Cardiac fibroblast (primary cell): ENCODE data around the gene GPR21.
A peak's percentile ranks its signal among the peaks of the same experiment; 100 is the strongest.

Experiments used
- DNase-seq, 2 donors: peaks; one replicate each; pipeline versions ENCODE4 v3.0.0 to v3.0.0-alpha.2; 2010; ENCODE audit warnings: low read depth in 2 of 2
- H3K4me3 ChIP-seq, 2 donors: replicated peaks in 1 of 2; 1 replicate in 1 of 2; 2 replicates in 1 of 2; pipeline ENCODE4 v1.5.1; 2011; ENCODE audit warnings: low read depth in 2 of 2, low read length in 2 of 2, mild to moderate bottlenecking in 2 of 2, moderate library complexity in 1 of 2
- TF ChIP-seq, protein P1 (sequence below): IDR thresholded peaks from one replicate; pipeline ENCODE4 v1.5.1; 2011; ENCODE audit warnings: low read depth, mild to moderate bottlenecking, low read length, inconsistent platforms

The GPR21 gene

DNA sequence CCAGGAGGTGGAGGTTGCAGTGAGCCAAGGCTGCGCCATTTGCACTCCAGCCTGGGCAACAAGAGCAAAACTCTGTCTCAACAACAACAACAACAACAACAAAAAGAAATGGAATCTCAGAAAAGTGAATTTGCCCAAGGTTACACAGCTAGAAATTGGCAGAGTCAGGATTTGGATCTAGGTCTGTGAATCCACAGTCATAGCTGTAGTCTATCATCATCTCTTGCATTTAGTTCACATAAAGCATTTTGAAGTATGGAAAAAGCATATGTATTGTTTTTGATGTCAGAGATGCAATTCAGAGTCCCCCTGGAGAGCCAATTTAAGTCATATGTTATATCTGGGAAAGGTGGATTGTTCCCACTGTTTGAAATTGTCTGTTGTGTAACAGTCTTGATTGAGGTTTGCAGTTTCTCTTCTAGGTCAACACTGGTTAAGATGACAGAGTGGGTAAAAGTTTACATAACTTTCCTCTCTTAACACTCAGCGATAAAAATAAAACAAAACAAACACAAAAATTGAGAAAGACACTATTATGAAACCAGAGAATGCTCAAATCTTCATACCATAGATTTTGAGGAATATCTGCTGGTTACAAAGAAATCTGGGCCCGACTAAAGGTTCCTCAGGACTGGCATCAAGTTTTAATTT lies 21.5 kb upstream of the GPR21 start:
- TF ChIP-seq, protein P1, sequence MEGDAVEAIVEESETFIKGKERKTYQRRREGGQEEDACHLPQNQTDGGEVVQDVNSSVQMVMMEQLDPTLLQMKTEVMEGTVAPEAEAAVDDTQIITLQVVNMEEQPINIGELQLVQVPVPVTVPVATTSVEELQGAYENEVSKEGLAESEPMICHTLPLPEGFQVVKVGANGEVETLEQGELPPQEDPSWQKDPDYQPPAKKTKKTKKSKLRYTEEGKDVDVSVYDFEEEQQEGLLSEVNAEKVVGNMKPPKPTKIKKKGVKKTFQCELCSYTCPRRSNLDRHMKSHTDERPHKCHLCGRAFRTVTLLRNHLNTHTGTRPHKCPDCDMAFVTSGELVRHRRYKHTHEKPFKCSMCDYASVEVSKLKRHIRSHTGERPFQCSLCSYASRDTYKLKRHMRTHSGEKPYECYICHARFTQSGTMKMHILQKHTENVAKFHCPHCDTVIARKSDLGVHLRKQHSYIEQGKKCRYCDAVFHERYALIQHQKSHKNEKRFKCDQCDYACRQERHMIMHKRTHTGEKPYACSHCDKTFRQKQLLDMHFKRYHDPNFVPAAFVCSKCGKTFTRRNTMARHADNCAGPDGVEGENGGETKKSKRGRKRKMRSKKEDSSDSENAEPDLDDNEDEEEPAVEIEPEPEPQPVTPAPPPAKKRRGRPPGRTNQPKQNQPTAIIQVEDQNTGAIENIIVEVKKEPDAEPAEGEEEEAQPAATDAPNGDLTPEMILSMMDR: no peak
- peak; percentile 41 to 43 for DNase-seq
- no peak overlapping the region for H3K4me3 ChIP-seq

DNA sequence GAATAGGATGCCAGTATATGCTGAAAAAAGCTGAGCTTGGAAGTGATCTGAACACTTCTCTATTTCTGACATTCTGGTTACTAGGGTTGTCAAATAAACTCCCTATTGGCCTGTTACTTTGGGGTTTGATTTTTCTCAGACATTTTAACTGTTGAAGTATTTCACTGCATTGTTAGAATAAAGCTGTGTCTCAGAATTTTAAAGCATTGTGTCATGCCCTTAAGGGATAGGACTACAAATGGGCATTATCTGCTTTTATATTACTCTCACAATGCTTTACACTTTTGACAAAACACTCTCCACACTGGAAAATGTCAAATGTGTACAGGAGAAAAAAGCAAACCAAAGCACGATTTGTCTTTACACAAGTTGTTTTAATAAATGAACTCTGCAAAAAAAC lies 16.8 kb upstream of the GPR21 start:
- no peak overlapping the region for H3K4me3 ChIP-seq
- TF ChIP-seq, protein P1: no peak
- DNase-seq: no peak

DNA sequence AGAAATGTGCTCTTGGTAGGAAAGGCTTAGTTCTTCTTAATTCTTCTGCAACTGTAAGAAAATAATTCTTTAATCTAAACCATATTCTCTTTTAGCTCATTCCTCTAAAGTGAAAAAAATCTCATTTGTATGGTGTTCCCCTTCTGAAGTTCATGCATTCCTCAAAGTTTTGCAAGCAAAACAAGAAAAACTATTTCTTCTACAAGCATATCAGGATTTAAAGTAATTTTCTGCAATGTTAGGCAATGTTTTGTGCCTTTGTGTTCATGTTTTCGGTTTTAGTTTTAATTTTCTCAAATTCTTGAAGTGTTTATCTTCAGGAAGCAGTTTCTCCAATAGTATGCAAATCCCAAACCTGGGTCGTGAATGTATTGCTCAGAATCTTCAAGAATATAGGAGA lies 12.7 kb upstream of the GPR21 start:
- H3K4me3 ChIP-seq: no peak overlapping the region
- DNase-seq: no peak
- TF ChIP-seq, protein P1: no peak

DNA sequence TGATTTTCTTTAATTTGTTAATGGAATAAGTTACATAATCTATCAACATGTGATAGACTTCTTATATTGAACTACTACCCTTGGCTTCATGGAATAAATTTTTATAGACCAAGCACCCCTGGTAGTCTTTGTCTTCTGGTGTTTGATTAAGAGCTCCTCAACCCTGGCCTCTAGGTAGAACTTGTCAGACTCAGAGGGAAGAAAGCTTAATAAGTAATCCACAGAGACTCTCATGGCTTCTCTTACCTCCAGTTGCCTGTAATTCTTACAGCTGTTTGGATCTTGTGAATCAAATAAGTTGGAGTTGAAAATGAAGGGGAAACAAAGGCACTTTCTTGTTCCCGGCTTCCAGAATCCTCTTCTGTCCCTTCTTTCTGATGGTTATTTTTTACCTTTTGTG lies 7.0 kb upstream of the GPR21 start:
- TF ChIP-seq, protein P1: no peak
- H3K4me3 ChIP-seq: no peak overlapping the region
- DNase-seq: no peak

DNA sequence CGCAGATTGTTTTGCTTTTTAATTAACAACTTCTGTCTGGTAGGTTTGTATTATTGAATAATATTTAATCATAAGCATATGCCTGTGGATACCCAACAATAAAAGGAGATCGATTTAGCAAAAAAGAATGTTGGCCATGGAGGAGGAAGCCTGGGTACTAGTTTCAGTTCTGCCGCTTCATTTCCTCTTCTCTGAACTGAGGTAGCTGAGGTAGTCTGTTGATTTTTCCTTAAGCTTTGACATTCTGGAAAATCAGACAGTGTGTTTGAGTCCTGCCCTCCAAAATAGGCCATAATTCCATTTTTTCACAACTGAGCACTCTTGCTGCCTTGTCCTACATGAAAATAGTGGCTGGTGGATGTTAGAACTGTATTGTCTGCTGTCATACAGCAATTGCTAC lies 6.0 kb upstream of the GPR21 start:
- H3K4me3 ChIP-seq: no peak overlapping the region
- TF ChIP-seq, protein P1: no peak
- no peak for DNase-seq

DNA sequence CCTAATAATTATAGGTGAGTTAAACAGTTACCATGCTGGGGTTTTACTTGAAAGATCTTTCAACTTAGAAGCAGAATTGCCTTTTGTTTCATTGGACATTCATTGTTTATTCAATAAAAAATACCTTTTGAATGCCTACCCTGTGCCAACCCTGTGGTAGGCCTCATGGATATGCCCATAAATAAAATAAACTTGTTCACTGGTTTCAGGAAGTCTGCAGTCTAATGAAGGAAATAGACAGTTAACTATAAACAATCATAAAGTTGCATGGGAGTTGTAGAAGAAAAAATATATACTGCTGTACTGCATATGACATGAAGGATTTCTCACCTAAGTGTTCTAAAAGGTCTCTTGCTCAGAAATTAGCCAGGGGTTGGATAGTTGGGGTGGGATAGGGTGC lies 5.3 kb upstream of the GPR21 start:
- TF ChIP-seq, protein P1: no peak
- no peak overlapping the region for H3K4me3 ChIP-seq
- no peak for DNase-seq

DNA sequence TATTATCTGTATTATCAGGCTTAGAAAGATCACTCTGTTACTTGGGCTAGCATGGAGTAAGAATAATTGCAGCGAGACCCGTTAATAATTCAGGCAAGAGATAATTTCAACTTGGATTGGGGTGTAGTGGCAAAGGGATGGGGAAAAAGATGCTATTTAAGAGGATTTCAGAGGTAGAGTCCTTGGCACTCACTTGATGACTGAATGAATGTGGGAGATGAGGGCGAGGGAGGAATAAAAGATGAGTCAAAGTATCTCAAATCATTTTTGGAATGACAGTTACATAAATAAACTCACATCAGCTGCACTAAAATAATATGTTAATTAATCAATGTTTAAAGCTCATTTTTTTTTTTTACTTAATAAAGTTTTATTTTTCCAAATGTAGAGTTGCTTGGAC lies 4.5 kb upstream of the GPR21 start:
- DNase-seq: no peak
- TF ChIP-seq, protein P1: no peak
- H3K4me3 ChIP-seq: no peak overlapping the region
